ENCODE data around the gene FRAT1. TPM values are rescaled to one million over a fixed set of nuclear protein-coding genes. Genes with fewer than 3 reads are reported as not detected.
A peak's percentile ranks its signal among the peaks of the same experiment; 100 is the strongest.

Gene FRAT1
- total and polyA plus RNA-seq, 11 donors: 1.1 to 5.2 (median 4.3) TPM

GRCh38 chr10:97362310-97363033 lies 43.4 kb downstream of the FRAT1 start:
- Histone ChIP-seq H3K4me3 (no peak overlapping the region), H3K9me3 (no peaks in the 10 kb centered on the region), H3K4me1 (peaks cover 0 to 53% (median 0%) of the 10 kb centered on the region in 12 donors), H3K27ac (no peak overlapping the region), H3K27me3 (no peaks in the 10 kb centered on the region), H3K36me3 (peaks cover 0 to 80% (median 59%) of the 10 kb centered on the region in 9 donors)
- DNase-seq: no peak
- 78 to 90% (median 87%) methylated on average over 9 to 11 of the region's 11 CpGs for WGBS, 4 donors
- TF ChIP-seq POLR2A (IDR thresholded peaks at IDR 0.05): no peak
- no peak for TF ChIP-seq CTCF (IDR thresholded peaks at IDR 0.05)
- intact Hi-C loops (cut with DNase I): no loop called here
- ATAC-seq: no peak

GRCh38 chr10:97363071-97363470 lies 44.0 kb downstream of the FRAT1 start:
- DNase-seq: no peak
- Histone ChIP-seq H3K4me3 (no peak overlapping the region), H3K27ac (no peak overlapping the region), H3K36me3 (peaks cover 0 to 74% (median 55%) of the 10 kb centered on the region in 9 donors), H3K27me3 (no peaks in the 10 kb centered on the region), H3K4me1 (peaks cover 0 to 57% (median 0%) of the 10 kb centered on the region in 12 donors), H3K9me3 (no peaks in the 10 kb centered on the region)
- TF ChIP-seq CTCF (IDR thresholded peaks at IDR 0.05) (no peak), POLR2A (IDR thresholded peaks at IDR 0.05) (no peak)
- 89 to 97% (median 96%) methylated on average over 4 of the region's 4 CpGs for WGBS, 4 donors
- ATAC-seq: no peak
- intact Hi-C loops (cut with DNase I): no loop called here

DNA sequence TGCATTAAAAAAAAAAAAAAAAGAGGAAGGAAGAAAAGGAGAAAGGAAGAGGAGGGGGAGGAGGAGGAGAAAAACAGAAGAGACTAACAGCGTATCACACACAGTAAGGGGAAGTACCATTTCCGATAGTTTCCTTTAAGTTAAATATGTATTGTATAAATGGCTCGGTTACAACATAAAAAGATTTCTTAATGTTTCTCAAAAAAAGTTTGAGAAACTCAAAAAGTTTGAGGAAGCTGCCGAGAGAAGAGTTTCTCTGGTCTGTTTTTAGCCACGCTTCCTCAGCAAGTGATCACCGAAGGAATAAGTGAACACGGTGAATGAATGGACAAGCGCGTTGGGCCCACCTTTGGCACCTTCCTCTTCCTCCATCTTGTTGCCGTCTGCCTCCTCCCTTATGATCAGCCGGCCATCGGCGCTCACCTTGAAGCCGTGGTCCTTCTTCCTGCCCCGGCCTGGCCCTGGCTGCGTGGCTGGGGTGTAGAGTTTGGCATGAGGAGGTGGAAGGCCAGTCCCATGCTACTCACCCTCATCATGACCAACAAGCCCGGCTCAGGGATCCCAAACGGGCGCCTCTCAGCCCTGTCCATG lies 46.8 kb downstream of the FRAT1 start:
- no peaks in the 10 kb centered on the region for H3K27me3 ChIP-seq
- intact Hi-C loops (cut with DNase I): no loop called here
- no peaks in the 10 kb centered on the region for H3K9me3 ChIP-seq
- H3K4me1 ChIP-seq: peaks cover 0 to 51% (median 0%) of the 10 kb centered on the region in 12 donors
- DNase-seq (no peak), ATAC-seq (peak in 3 of 4 donors; percentile 28 to 55 (median 50))
- H3K36me3 ChIP-seq: peaks cover 0 to 73% (median 51%) of the 10 kb centered on the region in 9 donors
- TF ChIP-seq POLR2A (IDR thresholded peaks at IDR 0.05) (no peak), CTCF (IDR thresholded peaks at IDR 0.05) (no peak)
- peak overlapping the region in 1 of 12 donors; percentile 12 for H3K4me3 ChIP-seq
- WGBS, 4 donors: 77 to 82% (median 81%) methylated on average over 19 of the region's 19 CpGs
- peak overlapping the region in 4 of 12 donors; percentile 6 to 93 (median 19) for H3K27ac ChIP-seq

GRCh38 chr10:97366572-97366971 lies 47.5 kb downstream of the FRAT1 start:
- Histone ChIP-seq H3K27ac (peak overlapping the region in 3 of 12 donors; percentile 6 to 93 (median 9)), H3K27me3 (no peaks in the 10 kb centered on the region), H3K36me3 (peaks cover 0 to 78% (median 58%) of the 10 kb centered on the region in 9 donors), H3K4me3 (peak overlapping the region in 1 of 12 donors; percentile 12), H3K9me3 (no peaks in the 10 kb centered on the region), H3K4me1 (peaks cover 0 to 44% (median 0%) of the 10 kb centered on the region in 12 donors)
- TF ChIP-seq POLR2A (IDR thresholded peaks at IDR 0.05) (no peak), CTCF (IDR thresholded peaks at IDR 0.05) (no peak)
- no peak for DNase-seq
- intact Hi-C loops (cut with DNase I): no loop called here
- ATAC-seq: no peak
- WGBS, 4 donors: 90 to 99% (median 93%) methylated on average over 11 of the region's 11 CpGs
